Effector CD4-positive, alpha-beta T cell (primary cell): ENCODE measurements around the gene SEL1L.
"Not testable (repeated sequence)": the region's sequence is repeated elsewhere in the genome, so short reads cannot be mapped to it uniquely, and the experiment has no call there.

Experiments
- DNase-seq: peaks from one replicate; pipeline ENCODE4 v3.0.0-alpha.2; 2020

The SEL1L gene

GRCh38 chr14:81523616-81524015 is 10.0 kb downstream of the SEL1L start:
- DNase-seq: no peak

- DNase-seq: no peak
These were observed 10.6 kb downstream of the SEL1L start for GRCh38 chr14:81523016-81523415.

GRCh38 chr14:81521356-81521755 is 12.3 kb downstream of the SEL1L start:
- no peak for DNase-seq

- DNase-seq: no peak
These were observed 14.2 kb downstream of the SEL1L start for GRCh38 chr14:81519200-81520011.

GRCh38 chr14:81517798-81518398 is 15.8 kb downstream of the SEL1L start:
- no peak for DNase-seq

- DNase-seq: no peak
These were observed 16.5 kb downstream of the SEL1L start for GRCh38 chr14:81516986-81517797.

GRCh38 chr14:81515927-81516326 is 17.7 kb downstream of the SEL1L start:
- DNase-seq: not testable (repeated sequence)

GRCh38 chr14:81512826-81513225 is 20.8 kb downstream of the SEL1L start:
- not testable (repeated sequence) for DNase-seq

- DNase-seq: no peak
These were observed 22.3 kb downstream of the SEL1L start for GRCh38 chr14:81511111-81511904.

- no peak for DNase-seq
These were observed 23.7 kb downstream of the SEL1L start for GRCh38 chr14:81509838-81510452.

- no peak for DNase-seq
These were observed 24.3 kb downstream of the SEL1L start for GRCh38 chr14:81509321-81509720.

GRCh38 chr14:81506487-81506886 is 27.2 kb downstream of the SEL1L start:
- DNase-seq: no peak

GRCh38 chr14:81504864-81505263 is 28.8 kb downstream of the SEL1L start:
- DNase-seq: no peak

GRCh38 chr14:81485781-81486180 is 47.9 kb downstream of the SEL1L start:
- DNase-seq: no peak

GRCh38 chr14:81485372-81485771 is 48.3 kb downstream of the SEL1L start:
- no peak for DNase-seq

- DNase-seq: no peak
These were observed 49.5 kb downstream of the SEL1L start for GRCh38 chr14:81484120-81484519.

GRCh38 chr14:81480741-81481140 is 52.9 kb downstream of the SEL1L start:
- no peak for DNase-seq

- no peak for DNase-seq
These were observed 55.2 kb downstream of the SEL1L start for GRCh38 chr14:81478446-81478845.

GRCh38 chr14:81476816-81477215 is 56.8 kb downstream of the SEL1L start:
- DNase-seq: no peak

- DNase-seq: no peak
These were observed 58.8 kb downstream of the SEL1L start for GRCh38 chr14:81474685-81475324.

- DNase-seq: no peak
These were observed 59.5 kb downstream of the SEL1L start for GRCh38 chr14:81474148-81474492.
